Activated CD4-positive, alpha-beta T cell treated with anti-CD3 and anti-CD28 coated beads, Interleukin-2, amount 10 ng/mL, durations not matched to agents 7 days and 5 days (primary cell): Measurements from ENCODE around the gene RAB40B. TPM values are rescaled to one million over a fixed set of nuclear protein-coding genes. Genes with fewer than 3 reads are reported as not detected.
"Not testable (repeated sequence)": the region's sequence is repeated elsewhere in the genome, so short reads cannot be mapped to it uniquely, and the experiment has no call there.

Experiments
- CTCF ChIA-PET: fragments of 350-600 bp; sonication (Branson Sonifier 250); formaldehyde crosslinking; loops from one replicate; lab custom pipeline; 2021; ENCODE audit warnings: antibody characterized with exemption; lab: Charles Lee
- POLR2A ChIA-PET: fragments of 350-600 bp; sonication (Branson Sonifier 250); formaldehyde crosslinking; loops from one replicate; lab custom pipeline; 2021; ENCODE audit warnings: antibody characterized with exemption; lab: Charles Lee
- DNase-seq: peaks from one replicate; pipeline ENCODE4 v3.0.0-alpha.2; 2020
- H3K27ac Mint-ChIP-seq: one replicate; pipeline ENCODE4 v1.8.0; 2021; ENCODE audit warnings: mild to moderate bottlenecking, moderate library complexity, mixed read lengths
- H3K27me3 Mint-ChIP-seq: one replicate; pipeline ENCODE4 v1.8.0; 2021; ENCODE audit warnings: mixed read lengths
- H3K36me3 Mint-ChIP-seq: one replicate; pipeline ENCODE4 v1.8.0; 2021; ENCODE audit warnings: low read depth, mixed read lengths
- H3K4me1 Mint-ChIP-seq: one replicate; pipeline ENCODE4 v1.8.0; 2021; ENCODE audit warnings: mixed read lengths
- H3K4me3 Mint-ChIP-seq: one replicate; pipeline ENCODE4 v1.8.0; 2021; ENCODE audit warnings: mild to moderate bottlenecking, moderate library complexity, mixed read lengths
- H3K9me3 Mint-ChIP-seq: one replicate; pipeline ENCODE4 v1.8.0; 2021; ENCODE audit warnings: mixed read lengths
- total RNA-seq, 2 experiments: library from RNA; stranded (reverse); gene quantifications; one replicate each; pipeline ENCODE4 v1.2.3, GENCODE V29; 2021

The RAB40B gene, protein sequence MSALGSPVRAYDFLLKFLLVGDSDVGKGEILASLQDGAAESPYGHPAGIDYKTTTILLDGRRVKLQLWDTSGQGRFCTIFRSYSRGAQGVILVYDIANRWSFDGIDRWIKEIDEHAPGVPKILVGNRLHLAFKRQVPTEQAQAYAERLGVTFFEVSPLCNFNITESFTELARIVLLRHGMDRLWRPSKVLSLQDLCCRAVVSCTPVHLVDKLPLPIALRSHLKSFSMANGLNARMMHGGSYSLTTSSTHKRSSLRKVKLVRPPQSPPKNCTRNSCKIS
- total RNA-seq = 1 to 10 TPM; 1.7 to 2.2 TPM

DNA sequence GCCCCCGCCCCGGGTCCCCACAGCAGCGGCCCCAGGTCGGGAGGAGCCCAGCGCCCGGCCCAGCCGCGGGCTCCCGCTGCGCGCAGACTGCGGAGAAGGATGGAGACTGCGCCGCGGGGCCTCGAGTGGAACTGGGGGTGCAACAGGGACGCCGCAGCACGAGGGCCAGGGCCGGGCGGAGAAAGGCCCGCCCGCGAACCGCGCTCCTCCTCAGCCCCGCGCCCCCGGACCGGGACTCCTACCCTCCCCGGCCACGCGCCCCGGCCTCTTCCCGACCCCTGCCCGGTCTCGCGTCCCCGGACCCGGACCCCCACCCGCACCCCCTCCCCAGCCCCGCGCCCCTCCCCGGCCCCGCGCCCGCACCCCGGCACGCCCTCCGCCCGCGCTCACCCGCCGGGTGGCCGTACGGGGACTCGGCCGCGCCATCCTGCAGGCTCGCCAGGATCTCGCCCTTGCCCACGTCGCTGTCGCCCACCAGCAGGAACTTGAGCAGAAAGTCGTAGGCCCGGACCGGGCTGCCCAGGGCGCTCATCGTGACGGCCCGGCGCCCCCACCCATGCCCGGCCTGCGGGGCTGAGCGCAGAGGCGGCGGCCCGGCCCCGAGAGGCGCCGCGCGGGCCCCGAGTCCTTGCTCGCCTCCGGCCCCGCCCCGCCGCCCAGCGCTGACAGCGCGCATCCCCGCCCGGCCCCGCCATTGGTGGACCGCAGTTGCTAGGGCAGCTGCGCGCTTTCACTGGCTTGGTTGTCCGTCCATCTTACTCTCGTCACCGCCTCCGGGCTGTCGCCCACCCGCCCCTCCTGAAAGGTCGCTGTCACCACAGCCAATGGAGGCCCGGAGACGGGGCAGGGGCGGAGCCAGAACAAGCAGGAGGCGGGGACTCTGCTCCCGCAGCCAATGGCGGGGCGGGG, at the start of gene RAB40B:
RAB40B (minus strand) TSS at position 634 of the 909 bp plus-strand sequence; CDS start at position 532, 102 bp downstream.
- Mint-ChIP-seq H3K4me3 (peak within 1 kb of the TSS; percentile 78), H3K9me3 (peaks cover 9% of the 10 kb centered on the region), H3K27me3 (peaks cover 12% of the 10 kb centered on the region), H3K27ac (peak within 1 kb of the TSS; percentile 50), H3K4me1 (peaks cover 5% of the 10 kb centered on the region), H3K36me3 (peaks cover 9% of the 10 kb centered on the region)
- DNase-seq = peak; percentile 99
- CTCF ChIA-PET = interaction anchor here (1.0 kb wide), 1 partner anchor 29 kb away, joined by 3 read pairs; no protein-coding TSS in a partner anchor
- POLR2A ChIA-PET = no interaction called here

DNA sequence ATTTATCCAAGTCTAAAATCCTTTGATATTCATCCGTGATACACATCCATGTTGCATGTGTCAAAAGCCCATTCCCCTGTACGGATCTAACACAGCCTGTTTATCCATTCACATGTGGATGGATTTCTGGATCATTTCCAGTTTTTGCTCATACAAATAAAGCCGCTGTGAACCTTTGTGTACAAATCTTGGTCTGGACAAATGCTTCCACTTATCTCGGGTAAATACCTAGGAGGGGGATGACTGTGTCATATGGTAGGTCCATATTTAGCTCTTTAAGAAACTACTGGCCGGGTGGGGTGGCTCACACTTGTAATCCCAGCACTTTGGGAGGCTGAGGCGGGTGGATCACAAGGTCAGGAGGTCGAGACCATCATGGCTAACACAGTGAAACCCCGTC, 47.0 kb upstream of the RAB40B start:
- H3K4me3 Mint-ChIP-seq = no peak overlapping the region
- H3K4me1 Mint-ChIP-seq = no peaks in the 10 kb centered on the region
- CTCF ChIA-PET = interaction anchor here (0.6 kb wide), 1 partner anchor 309 kb away, joined by 3 read pairs; no protein-coding TSS in a partner anchor
- DNase-seq = no peak
- no peaks in the 10 kb centered on the region for H3K27me3 Mint-ChIP-seq
- H3K9me3 Mint-ChIP-seq = peaks cover 16% of the 10 kb centered on the region
- H3K36me3 Mint-ChIP-seq = peaks cover 17% of the 10 kb centered on the region
- POLR2A ChIA-PET = interaction anchor here (0.5 kb wide), 1 partner anchor 909 kb away, joined by 3 read pairs; no protein-coding TSS in a partner anchor
- no peak overlapping the region for H3K27ac Mint-ChIP-seq

GRCh38 chr17:82744736-82745135, 46.2 kb upstream of the RAB40B start:
- not testable (repeated sequence) for DNase-seq, H3K27me3 Mint-ChIP-seq

DNA sequence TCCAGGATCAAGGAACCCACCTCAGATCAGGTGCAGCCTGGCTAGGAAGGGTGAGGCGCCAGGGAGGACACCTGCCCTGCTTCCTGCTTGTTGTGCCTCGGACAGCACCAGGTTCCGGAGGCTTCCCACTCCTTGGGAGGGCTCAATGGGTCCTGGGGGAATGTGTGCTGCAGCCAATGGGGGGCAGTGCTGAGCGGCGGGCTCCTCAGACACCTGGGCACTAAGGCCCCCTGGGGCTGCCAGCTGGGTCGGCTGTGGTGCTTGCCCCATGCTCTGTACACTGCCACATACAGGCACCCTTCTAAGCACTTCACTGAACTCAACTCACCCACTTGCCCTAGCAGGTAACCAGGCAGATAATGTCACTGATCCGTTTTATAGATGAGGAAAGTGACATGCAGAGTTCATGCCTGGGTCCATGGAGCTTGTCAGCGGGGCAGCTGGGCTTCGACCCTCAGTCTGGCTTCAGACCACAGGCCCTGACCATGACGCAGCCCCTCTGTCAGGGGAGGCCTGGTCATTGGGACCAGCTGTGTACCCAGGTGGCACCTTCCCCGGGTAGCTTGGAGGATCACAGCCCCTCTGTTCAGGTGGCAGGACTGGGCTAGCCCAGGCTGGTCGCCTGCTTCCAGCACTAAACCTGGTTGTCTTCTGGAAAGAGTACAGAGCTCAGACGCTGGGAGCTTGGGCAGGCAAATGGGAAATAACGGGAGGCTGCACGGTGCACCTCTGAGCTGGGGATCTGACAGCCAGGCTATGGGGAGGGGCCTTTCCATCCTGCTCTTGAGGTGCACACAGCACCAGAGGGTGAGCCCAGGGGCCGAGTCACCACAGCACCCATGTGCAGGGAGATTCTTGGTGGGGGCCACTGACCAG, 45.1 kb upstream of the RAB40B start:
- no peak overlapping the region for H3K4me3 Mint-ChIP-seq
- ChIA-PET CTCF (interaction anchor here (0.5 to 1.1 kb wide), 2 partner anchors 21 to 333 kb away, joined by 4 to 5 read pairs; no protein-coding TSS in a partner anchor), POLR2A (no interaction called here)
- H3K27ac Mint-ChIP-seq = no peak overlapping the region
- H3K9me3 Mint-ChIP-seq = peaks cover 19% of the 10 kb centered on the region
- H3K36me3 Mint-ChIP-seq = peaks cover 23% of the 10 kb centered on the region
- H3K27me3 Mint-ChIP-seq = no peaks in the 10 kb centered on the region
- DNase-seq = no peak
- no peaks in the 10 kb centered on the region for H3K4me1 Mint-ChIP-seq

More at GRCh38 chr17:82744736-82745135, 46.2 kb upstream of the RAB40B start:
- POLR2A ChIA-PET, CTCF ChIA-PET, H3K27ac Mint-ChIP-seq, H3K4me1 Mint-ChIP-seq, H3K4me3 Mint-ChIP-seq: not testable (repeated sequence)
- H3K36me3 Mint-ChIP-seq = peaks cover 21% of the 10 kb centered on the region
- H3K9me3 Mint-ChIP-seq = peaks cover 19% of the 10 kb centered on the region

- no peak overlapping the region for H3K4me3 Mint-ChIP-seq
- no peaks in the 10 kb centered on the region for H3K27me3 Mint-ChIP-seq
- CTCF ChIA-PET = interaction anchor here (0.9 kb wide), 1 partner anchor 29 kb away, joined by 3 read pairs; no protein-coding TSS in a partner anchor
- H3K36me3 Mint-ChIP-seq = peaks cover 23% of the 10 kb centered on the region
- no peak for DNase-seq
- peaks cover 16% of the 10 kb centered on the region for H3K9me3 Mint-ChIP-seq
- POLR2A ChIA-PET = no interaction called here
- no peak overlapping the region for H3K27ac Mint-ChIP-seq
- H3K4me1 Mint-ChIP-seq = no peaks in the 10 kb centered on the region
These were observed 42.6 kb upstream of the RAB40B start for GRCh38 chr17:82740906-82741759.

DNA sequence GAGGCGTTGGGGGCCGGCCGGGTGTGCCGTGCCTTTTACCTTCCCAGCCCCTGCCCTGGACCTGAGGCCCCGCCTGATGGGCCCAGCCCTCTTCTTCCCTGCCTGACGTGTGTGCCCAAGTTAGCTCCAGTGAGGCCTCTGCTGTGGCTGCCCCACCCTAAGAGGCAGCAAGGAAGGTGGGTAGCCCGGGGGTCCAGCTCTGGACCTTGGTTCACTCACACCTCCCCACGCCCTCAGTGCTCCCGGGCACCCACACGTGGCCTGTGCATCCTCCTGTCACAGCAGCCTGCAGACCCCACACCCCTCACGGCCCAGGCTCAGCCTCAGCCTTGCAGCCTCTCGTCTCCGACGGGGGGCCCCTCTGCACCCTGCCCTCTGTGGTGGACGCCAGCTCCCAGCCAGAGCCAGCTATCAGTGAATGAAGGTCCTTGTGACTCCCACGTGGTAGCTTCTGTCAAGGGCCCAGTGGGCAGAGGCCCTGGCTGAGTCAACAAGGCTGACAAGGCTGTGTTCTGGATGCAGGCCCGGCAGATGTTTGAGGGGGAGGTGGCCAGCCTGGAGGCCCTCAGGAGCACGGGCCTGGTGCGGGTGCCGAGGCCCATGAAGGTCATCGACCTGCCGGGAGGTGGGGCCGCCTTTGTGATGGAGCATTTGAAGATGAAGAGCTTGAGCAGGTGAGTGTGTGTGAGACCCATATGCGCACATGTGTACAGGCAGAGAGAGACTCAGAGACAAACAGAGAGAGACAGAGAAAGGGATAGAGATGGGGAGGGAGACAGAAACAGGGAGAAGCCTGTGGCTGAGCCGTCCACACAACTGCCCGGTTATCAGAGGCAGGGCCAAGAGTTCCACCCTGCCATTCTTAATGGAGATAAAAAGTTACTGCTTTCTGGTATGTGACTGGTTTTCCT, 39.7 kb upstream of the RAB40B start:
- no peak for DNase-seq
- CTCF ChIA-PET = interaction anchor here (1.0 kb wide), 1 partner anchor 82 kb away, joined by 3 read pairs; no protein-coding TSS in a partner anchor
- POLR2A ChIA-PET = no interaction called here
- peaks cover 17% of the 10 kb centered on the region for H3K9me3 Mint-ChIP-seq
- H3K36me3 Mint-ChIP-seq = peaks cover 31% of the 10 kb centered on the region
- no peak overlapping the region for H3K4me3 Mint-ChIP-seq
- H3K4me1 Mint-ChIP-seq = no peaks in the 10 kb centered on the region
- H3K27ac Mint-ChIP-seq = no peak overlapping the region
- H3K27me3 Mint-ChIP-seq = no peaks in the 10 kb centered on the region

- no peak overlapping the region for H3K4me3 Mint-ChIP-seq
- peaks cover 39% of the 10 kb centered on the region for H3K36me3 Mint-ChIP-seq
- H3K9me3 Mint-ChIP-seq = peaks cover 18% of the 10 kb centered on the region
- DNase-seq = no peak
- no peaks in the 10 kb centered on the region for H3K4me1 Mint-ChIP-seq
- CTCF ChIA-PET = no interaction called here
- H3K27me3 Mint-ChIP-seq = no peaks in the 10 kb centered on the region
- H3K27ac Mint-ChIP-seq = no peak overlapping the region
- POLR2A ChIA-PET = no interaction called here
These were observed 38.1 kb upstream of the RAB40B start for GRCh38 chr17:82736511-82737185.

DNA sequence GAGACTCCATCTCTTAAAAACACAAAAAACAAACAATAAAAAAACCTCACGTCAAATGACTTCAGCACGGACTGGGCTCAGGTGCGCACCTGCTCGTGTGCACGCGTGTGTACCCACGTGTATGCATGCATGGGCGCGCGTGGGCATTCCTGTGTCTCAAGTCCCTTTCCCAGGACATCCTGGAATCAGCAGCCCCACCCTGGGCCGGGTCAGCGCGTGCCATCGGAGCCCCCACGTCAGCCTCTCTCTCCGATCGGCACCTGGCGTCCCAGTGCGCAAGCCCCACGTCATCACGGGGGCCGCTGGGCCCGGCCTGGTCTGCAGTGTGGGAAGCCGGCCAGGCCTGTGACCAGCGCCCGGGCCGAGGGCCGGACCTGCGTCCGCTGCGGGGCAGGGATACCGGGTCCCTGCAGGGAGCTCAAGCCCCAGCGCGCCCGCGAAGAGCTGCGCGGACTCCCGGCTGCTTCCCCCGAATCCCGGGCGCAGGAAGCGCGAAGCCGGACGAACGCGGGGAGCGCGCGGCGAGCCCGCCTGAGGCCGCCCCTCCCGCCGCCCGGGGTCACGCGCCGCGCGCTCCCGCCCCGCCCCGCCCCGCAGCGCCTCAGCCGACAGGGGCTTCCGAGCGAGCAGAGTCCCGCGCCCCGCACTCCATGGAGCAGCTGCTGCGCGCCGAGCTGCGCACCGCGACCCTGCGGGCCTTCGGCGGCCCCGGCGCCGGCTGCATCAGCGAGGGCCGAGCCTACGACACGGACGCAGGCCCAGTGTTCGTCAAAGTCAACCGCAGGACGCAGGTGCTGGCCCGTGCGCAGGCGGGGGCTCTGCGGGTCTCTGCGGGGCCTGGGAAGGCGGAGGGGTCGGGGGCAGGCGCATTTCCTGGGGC, 36.7 kb upstream of the RAB40B start, which contains the start of gene FN3K:
FN3K (plus strand) TSS at position 629 of the 880 bp plus-strand sequence; CDS start at position 651, 22 bp downstream.
- Mint-ChIP-seq H3K4me3 (peak within 1 kb of the TSS; percentile 63), H3K4me1 (no peaks in the 10 kb centered on the region), H3K9me3 (peaks cover 10% of the 10 kb centered on the region), H3K27ac (no peak within 1 kb of the TSS), H3K36me3 (peaks cover 33% of the 10 kb centered on the region), H3K27me3 (no peaks in the 10 kb centered on the region)
- CTCF ChIA-PET = no interaction called here
- DNase-seq = no peak
- POLR2A ChIA-PET = no interaction called here

DNA sequence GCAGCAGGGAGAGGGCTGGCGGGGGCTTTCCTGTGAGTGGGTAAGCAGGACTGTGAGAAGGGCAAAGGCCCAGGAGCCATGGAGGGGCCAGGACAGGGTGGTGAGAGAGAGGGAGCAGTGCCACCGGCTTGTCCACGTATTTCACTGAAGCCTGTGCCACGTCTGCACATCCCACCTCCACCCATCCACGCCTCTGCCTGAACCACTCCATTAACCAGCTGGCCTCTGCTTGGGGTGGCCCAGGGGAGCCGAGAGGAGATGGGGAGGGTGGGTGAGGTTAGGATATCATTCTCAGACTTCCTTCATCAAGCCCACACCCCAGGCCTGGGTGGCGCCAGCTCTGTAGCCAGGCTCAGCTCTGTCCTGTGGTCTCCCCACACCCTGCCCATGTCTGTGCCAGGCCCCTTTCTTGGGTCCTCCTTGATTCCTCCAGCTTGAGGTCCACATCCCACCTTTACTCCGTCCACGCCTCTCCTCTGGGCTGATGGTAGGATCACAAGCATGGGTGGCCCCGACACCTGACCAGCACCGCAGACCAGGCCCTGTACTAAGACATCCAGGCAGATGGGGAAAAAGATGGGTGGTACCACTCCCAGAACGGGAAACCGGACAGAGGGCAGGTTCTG, 33.7 kb upstream of the RAB40B start:
- Mint-ChIP-seq H3K36me3 (peaks cover 30% of the 10 kb centered on the region), H3K27me3 (no peaks in the 10 kb centered on the region), H3K27ac (no peak overlapping the region), H3K9me3 (peaks cover 8% of the 10 kb centered on the region), H3K4me1 (no peaks in the 10 kb centered on the region), H3K4me3 (no peak overlapping the region)
- ChIA-PET CTCF (interaction anchor here (1.1 kb wide), 1 partner anchor 64 kb away, joined by 3 read pairs; no protein-coding TSS in a partner anchor), POLR2A (no interaction called here)
- DNase-seq = no peak
